ENCODE measurements around the gene CLIC3.

The CLIC3 gene

GRCh38 chr9:137030538-137031527 lies 34.5 kb upstream of the CLIC3 start:
- no peak for DNase-seq

- DNase-seq = no peak
Measured at GRCh38 chr9:137030006-137030405, 33.6 kb upstream of the CLIC3 start.

- DNase-seq = peak; percentile 50
Measured at GRCh38 chr9:137029058-137029936, 32.9 kb upstream of the CLIC3 start.

- peak; percentile 55 for DNase-seq
Measured at GRCh38 chr9:137028263-137029057, 32.1 kb upstream of the CLIC3 start.

- no peak for DNase-seq
Measured at GRCh38 chr9:137027369-137028262, 31.2 kb upstream of the CLIC3 start, which contains the start of gene ABCA2. TSS of gene ABCA2 (minus strand) at chr9:137028237. CDS start at chr9:137028140, 97 bp downstream.

- DNase-seq = no peak
Measured at GRCh38 chr9:137026828-137027227, 30.5 kb upstream of the CLIC3 start.

GRCh38 chr9:137026384-137026783 lies 30.0 kb upstream of the CLIC3 start:
- no peak for DNase-seq

GRCh38 chr9:137025517-137025966 lies 29.2 kb upstream of the CLIC3 start:
- no peak for DNase-seq

GRCh38 chr9:137023583-137023991 lies 27.2 kb upstream of the CLIC3 start:
- DNase-seq = no peak

GRCh38 chr9:137023157-137023556 lies 26.8 kb upstream of the CLIC3 start:
- no peak for DNase-seq

- no peak for DNase-seq
Measured at GRCh38 chr9:137022662-137023008, 26.3 kb upstream of the CLIC3 start.

- peak; percentile 67 for DNase-seq
Measured at GRCh38 chr9:137021979-137022661, 25.8 kb upstream of the CLIC3 start.

GRCh38 chr9:137021568-137021978 lies 25.2 kb upstream of the CLIC3 start:
- DNase-seq = no peak

GRCh38 chr9:137020771-137021567 lies 24.6 kb upstream of the CLIC3 start:
- no peak for DNase-seq

GRCh38 chr9:137019891-137020683 lies 23.7 kb upstream of the CLIC3 start:
- DNase-seq = no peak

GRCh38 chr9:137018761-137019559 lies 22.6 kb upstream of the CLIC3 start:
- no peak for DNase-seq

GRCh38 chr9:137017791-137018497 lies 21.6 kb upstream of the CLIC3 start:
- DNase-seq = no peak

- DNase-seq = no peak
Measured at GRCh38 chr9:137017071-137017470, 20.7 kb upstream of the CLIC3 start.
